ENCODE results near the gene DPYSL4.

DPYSL4 gene

DNA sequence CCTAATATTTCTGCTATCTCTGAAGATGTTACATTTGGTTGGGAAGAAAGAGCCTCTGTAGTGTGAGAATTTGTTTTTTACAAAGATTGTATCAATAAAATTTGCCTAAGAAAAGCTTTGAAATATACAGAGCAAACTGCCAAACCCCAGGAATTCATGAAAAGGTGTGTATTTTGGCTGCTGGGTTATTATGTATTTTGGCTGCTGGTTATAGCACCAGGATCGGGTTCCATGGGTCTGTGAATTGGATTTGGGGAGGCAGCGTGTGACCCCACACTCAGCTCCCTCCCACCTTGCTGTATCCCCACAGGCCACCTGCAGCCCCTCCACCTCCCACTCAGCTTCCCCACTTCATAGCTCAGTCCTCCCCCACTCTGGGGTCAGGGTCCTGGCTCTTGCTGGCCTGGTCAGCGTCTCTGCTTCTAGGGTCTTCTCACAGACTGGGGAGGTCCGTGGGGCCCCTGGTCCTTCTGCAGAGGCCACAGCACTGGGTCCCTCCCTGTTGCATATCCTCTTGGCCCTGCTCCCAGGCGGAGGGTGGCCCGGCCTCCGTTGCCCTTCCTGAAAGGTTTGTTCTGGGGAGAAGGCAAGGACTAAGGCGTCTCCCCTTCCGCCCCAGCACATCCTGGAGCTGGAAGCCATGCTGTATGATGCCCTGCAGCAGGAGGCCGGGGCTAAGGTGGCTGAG lies 24.0 kb upstream of the DPYSL4 start:
- peak in 1 of 2 experiments; percentile 85 for DNase-seq (ENCODE audit: low read depth in 1 of 2, low spot score in 1 of 2)
- TF ChIP-seq JUND (IDR thresholded peaks at IDR 0.05; ENCODE audit: low read depth), result no peak
- in situ Hi-C loops (cut with HindIII; ENCODE audit: low pct_unique_long_range_greater_than_20kb, low sequenced_read_pairs), result no loop called here

DNA sequence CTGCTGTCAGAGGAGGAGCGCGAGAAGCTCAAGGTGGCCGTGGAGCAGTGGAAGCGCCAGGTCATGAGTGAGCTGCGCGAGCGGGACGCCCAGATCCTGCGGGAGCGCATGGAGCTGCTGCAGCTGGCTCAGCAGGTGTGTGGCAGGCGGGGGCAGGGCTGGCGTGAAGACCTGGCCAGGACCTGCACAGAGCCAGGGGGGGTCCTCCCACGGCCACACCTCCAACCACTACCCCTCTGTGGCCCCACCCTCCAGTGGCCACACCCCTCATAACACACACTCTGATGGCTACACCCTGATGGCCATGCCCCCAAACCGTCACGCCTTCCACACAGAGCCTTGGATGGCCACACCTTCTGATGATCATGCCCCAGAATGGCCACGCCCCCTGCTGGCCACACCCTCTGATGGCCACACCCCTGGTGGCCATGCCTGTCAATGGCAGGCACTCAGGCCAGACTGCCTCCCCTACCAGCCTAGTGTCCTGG lies 23.4 kb upstream of the DPYSL4 start:
- no peak for TF ChIP-seq JUND (IDR thresholded peaks at IDR 0.05; ENCODE audit: low read depth)
- in situ Hi-C loops (cut with HindIII; ENCODE audit: low pct_unique_long_range_greater_than_20kb, low sequenced_read_pairs), result no loop called here
- peak; percentile 45 to 97 for DNase-seq (ENCODE audit: low read depth in 1 of 2, low spot score in 1 of 2)

DNA sequence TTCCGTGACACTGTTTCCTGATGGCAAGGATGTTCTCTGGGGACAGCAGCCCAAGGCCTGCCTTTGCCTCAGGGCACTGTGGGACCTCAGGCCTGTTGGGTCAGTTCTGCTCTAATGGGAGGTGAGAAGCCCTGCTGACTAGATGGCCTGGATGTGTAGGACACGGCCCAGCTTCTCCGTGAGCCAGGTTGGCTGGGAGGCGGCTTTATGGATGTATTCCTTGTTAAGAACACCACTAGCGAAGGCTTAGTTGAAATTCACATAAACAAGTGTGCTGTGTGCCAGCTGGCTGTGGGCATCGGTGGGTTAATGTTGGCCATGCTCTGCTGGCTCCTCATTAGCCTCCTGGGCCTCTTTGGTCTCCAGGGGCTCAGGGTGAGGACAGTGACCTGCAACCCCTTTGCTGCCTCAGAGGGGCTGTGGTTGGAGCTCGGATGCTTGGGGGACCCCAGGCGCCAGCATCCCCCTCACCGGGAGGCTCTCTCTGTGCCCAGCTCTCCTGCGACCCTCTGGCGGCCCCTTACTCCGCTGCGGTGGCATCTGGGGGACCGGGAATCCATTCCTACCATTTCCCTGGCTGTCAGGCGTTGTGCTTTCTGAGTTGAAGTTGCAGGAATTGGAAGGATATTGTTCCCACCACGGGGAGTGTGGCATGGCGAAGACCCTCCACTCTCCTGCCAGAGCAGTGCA lies 22.8 kb upstream of the DPYSL4 start:
- DNase-seq (ENCODE audit: low read depth in 1 of 2, low spot score in 1 of 2), result no peak
- TF ChIP-seq JUND (IDR thresholded peaks at IDR 0.05; ENCODE audit: low read depth), result no peak
- in situ Hi-C loops (cut with HindIII; ENCODE audit: low pct_unique_long_range_greater_than_20kb, low sequenced_read_pairs), result no loop called here

DNA sequence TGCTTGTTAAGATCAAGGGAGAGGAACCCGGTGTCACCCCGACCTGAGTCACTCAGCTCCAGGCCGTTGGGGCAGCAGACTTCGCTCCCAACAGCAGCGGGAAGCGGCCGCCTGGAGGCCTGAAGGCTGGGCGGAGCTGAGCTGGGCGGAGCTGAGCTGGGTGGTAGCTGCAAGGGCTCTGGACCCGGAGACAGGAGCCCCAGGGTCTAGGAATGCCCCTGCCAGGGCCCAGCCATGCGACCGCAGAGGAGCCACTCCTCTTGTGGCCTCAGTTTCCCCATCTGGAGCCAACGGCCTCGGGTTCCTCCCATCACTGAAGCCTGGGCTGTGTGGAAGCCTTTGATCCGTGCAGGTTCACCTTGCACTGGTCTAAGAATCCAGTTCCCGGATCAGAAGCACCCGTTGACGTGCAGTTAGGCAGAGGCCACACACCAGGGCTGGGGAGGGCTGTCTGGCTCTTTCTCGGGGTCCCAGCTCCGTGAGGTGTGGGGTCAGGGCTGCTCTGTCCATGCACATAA lies 21.9 kb upstream of the DPYSL4 start:
- in situ Hi-C loops (cut with HindIII; ENCODE audit: low pct_unique_long_range_greater_than_20kb, low sequenced_read_pairs), result no loop called here
- DNase-seq (ENCODE audit: low read depth in 1 of 2, low spot score in 1 of 2), result peak in 1 of 2 experiments; percentile 51

DNA sequence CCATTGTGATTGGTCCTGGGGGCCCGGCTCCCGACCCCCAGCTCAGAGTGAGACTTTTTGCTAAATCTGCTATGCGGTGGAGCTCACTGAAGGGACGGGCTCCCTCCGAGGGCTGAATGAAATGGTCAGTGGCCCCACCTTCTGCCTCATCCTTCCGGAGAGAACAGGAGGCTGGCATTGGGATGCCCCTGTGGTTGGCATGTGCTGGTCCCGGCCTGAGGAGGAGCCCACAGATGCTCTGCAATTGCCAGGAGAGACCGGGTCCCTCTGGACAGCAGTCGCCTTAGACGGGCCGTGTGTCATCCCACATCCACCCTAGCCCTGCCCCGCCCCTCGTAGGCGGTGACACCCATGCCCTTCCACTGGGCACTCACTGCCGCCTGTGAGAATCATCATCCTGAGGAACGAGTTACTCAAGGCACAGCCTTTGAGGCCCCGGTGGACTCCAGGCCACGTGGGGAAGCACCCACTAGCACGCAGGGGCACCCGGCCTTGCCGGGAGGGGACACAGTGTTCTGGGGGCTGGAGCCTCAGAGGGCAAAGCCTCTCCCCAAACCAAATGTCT lies 21.2 kb upstream of the DPYSL4 start:
- TF ChIP-seq JUND (IDR thresholded peaks at IDR 0.05; ENCODE audit: low read depth), result no peak
- in situ Hi-C loops (cut with HindIII; ENCODE audit: low pct_unique_long_range_greater_than_20kb, low sequenced_read_pairs), result no loop called here
- DNase-seq (ENCODE audit: low read depth in 1 of 2, low spot score in 1 of 2), result peak in 1 of 2 experiments; percentile 55

More for the DNA sequence above, 21.9 kb upstream of the DPYSL4 start:
- TF ChIP-seq JUND (IDR thresholded peaks at IDR 0.05; ENCODE audit: low read depth), result no peak

DNA sequence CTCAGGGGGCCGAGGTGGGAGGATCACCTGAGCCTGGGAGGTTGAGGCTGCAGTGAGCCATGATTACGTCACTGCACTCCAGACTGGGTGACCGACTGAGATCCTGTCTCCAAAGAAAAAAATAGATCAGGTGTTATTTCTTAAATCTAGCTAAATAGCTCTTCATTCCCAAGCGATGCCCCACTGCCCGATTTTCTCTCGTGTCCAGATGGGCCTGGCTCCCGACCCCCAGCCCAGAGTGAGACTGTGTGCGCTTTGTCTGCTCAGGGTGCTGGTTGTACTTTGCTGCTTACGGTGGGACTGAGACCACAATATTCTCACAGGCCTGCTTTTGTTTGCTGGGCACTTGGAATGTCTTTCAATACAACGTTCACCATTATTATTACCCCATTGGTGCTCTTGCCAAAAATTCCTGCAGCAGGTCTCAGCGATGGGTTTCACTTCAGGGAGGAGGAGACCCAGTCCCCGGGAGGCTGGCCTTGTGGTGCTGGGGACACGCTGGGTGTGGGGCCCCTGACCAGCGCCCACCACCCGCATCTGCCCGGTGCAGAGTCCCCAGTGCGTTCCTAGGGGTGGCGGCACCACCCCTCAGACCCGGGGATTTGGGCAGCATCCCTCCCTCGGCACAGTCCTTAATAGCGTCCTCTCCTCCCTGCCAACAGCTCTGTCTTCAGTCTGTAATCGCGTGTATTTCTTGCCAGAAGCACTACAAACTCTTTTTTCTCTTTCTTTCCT lies 20.4 kb upstream of the DPYSL4 start:
- no peak for TF ChIP-seq JUND (IDR thresholded peaks at IDR 0.05; ENCODE audit: low read depth)
- in situ Hi-C loops (cut with HindIII; ENCODE audit: low pct_unique_long_range_greater_than_20kb, low sequenced_read_pairs), result no loop called here
- no peak for DNase-seq (ENCODE audit: low read depth in 1 of 2, low spot score in 1 of 2)

DNA sequence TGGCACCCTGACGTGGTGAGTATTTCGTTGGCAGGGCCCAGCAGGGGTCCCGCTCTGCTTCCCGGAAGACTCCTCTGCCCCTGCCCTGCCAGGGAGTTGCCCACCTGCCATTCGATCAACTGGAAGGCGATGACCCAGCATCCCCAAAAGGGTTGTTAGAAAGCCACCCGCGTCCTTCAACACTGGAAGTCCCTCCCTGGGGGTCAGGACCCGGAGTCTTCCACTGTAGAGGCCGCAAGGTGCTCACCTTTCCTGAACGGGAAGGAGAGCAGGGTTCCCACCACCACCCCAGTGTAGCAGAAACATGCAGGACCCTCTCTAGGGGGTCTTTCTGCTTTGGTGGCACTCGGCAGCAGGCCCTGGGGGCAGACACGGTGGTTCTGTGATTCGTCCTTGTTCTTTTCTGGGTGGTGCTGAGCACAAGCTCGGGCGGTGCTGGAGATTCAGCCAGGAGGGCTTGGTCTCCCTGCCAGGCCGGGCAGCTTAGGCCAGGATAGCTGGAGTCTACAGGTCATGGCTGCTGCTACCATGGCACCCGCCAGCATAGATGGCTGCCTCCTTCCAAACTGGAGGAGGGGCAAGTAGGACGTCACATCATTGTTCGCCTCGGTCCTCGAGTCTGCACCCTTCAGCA lies 19.6 kb upstream of the DPYSL4 start:
- in situ Hi-C loops (cut with HindIII; ENCODE audit: low pct_unique_long_range_greater_than_20kb, low sequenced_read_pairs), result no loop called here
- no peak for TF ChIP-seq JUND (IDR thresholded peaks at IDR 0.05; ENCODE audit: low read depth)
- DNase-seq (ENCODE audit: low read depth in 1 of 2, low spot score in 1 of 2), result no peak

DNA sequence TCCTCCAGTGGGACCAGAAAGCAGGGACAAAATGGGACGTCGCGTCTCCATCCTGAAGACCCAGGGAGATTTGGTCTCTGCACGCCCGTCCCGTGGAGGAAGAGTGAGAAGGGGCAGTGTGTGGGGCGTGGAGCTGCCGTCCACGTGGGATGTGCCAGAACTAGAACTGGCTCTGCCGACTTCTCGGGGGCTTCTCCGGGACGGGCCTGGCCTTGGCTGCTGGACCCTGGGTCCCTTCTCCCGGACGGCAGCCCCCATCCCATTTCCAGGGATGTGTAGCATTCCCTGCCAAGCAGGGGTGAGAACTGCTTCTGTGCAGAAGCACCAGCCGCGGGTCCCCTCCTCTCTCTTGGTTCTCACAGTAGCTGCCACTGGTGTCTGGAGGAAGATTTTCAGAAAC lies 18.8 kb upstream of the DPYSL4 start:
- DNase-seq (ENCODE audit: low read depth in 1 of 2, low spot score in 1 of 2), result no peak
- no peak for TF ChIP-seq JUND (IDR thresholded peaks at IDR 0.05; ENCODE audit: low read depth)
- in situ Hi-C loops (cut with HindIII; ENCODE audit: low pct_unique_long_range_greater_than_20kb, low sequenced_read_pairs), result no loop called here

DNA sequence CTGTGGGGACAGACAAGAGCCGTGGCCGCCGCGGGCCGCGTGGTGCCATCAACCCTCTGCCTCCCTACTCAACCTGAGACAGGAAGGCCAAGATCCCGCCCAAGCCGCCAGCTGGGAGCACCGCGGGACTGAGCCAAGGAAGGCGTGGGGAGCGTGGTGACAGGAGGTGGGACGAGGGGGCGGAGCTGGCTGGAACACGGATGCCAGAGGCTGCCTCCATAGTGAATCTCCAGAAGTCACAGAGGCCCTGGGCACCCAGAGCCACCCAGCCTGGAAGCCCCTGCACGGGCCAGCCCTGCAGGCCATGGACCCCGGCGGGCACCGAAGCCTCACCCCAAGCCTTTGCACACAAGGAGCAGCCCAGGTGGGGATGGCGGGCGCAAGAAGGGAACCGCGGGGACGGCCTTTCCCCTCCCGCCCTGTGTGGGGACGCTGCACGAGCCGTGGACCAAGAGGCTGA lies 18.1 kb upstream of the DPYSL4 start:
- DNase-seq (ENCODE audit: low read depth in 1 of 2, low spot score in 1 of 2), result no peak
- in situ Hi-C loops (cut with HindIII; ENCODE audit: low pct_unique_long_range_greater_than_20kb, low sequenced_read_pairs), result no loop called here
- no peak for TF ChIP-seq JUND (IDR thresholded peaks at IDR 0.05; ENCODE audit: low read depth)

DNA sequence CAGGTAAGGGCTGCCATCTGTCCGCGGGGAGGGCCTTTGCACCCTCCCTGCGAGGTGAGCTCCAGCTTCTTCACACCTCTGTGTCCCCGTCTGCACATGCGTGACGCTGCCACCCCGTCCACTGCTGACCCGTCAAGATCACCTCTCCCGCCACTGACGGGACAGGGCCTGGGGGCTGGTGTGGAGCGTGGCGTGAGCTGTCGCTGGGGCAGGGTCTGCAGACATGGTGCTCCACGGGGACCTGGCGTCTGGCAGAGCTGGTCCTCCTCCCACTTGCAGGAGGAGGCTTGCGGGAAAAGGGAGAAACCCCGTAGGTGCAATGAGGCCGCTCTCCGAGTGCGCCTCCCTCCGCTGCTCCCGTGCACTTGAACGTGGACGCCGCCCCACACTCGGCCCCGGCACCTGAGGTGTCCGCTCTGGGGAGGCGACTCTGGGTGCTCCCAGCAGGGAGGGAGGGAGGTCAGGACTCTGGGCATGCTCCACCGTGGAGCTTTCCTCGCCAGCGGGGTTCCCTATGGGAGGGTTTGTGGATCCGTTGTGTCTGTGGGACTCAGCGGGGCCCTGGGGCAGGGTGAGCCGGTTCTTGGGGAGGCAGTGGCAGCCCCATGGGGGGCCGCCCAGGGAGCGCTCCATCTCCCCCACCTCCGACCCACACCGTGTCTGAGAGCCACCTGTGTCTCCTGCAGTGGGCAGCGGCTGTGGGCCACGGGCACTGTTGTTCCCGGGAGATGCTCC lies 17.6 kb upstream of the DPYSL4 start:
- no peak for TF ChIP-seq JUND (IDR thresholded peaks at IDR 0.05; ENCODE audit: low read depth)
- DNase-seq (ENCODE audit: low read depth in 1 of 2, low spot score in 1 of 2), result no peak
- in situ Hi-C loops (cut with HindIII; ENCODE audit: low pct_unique_long_range_greater_than_20kb, low sequenced_read_pairs), result no loop called here

DNA sequence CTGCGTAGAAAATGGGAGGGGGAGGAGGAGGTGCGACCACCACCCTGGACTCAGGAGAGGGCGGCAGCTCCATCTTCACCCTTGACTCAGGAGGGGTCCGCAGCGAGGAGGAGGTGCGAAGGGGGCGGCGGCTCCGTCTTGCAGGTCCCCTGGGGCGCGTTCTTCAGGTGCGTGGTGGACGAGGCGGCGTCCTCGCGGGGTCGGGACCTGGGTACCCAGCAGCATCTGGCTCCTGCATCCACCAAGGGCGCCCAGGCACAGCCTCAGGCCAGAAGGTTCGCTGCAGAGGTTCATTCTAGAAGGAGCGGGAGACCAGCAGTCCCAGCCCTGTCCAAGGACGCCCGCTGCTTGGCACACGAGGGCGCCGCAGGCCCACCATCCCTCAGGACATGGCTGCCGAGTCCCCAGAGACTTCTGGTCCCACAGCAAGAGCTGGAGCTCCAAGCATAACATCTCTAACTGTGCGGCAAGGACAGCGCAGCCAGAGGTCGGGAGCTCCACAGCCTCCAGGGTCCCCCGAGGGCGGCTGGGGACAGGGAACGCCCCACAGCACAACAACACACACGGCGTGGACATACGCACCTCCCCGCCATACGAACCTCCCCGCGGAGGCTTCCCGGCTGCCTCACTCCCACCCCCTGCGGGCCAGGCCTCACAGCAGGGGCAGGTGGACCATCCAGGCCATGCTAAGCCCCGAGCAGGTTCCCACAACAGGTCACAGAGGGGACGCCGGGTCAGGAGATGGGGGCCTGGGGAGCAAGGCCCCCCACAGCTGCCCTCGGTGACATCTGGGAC lies 16.8 kb upstream of the DPYSL4 start:
- peak in 1 of 2 experiments; percentile 3 for DNase-seq (ENCODE audit: low read depth in 1 of 2, low spot score in 1 of 2)
- in situ Hi-C loops (cut with HindIII; ENCODE audit: low pct_unique_long_range_greater_than_20kb, low sequenced_read_pairs), result no loop called here
- no peak for TF ChIP-seq JUND (IDR thresholded peaks at IDR 0.05; ENCODE audit: low read depth)
